GM18508 (cell line): ENCODE results near the gene FBXL4.
"Not testable (repeated sequence)": the region's sequence is repeated elsewhere in the genome, so short reads cannot be mapped to it uniquely, and the experiment has no call there.

Source experiments
- ATAC-seq: cut with Tn5 transposase; IDR thresholded peaks from one replicate; pipeline ENCODE4 v1.9.1; 2021; ENCODE audit warnings: moderate number of reproducible peaks; ENCODE audit not compliant: insufficient read depth, unreplicated experiment

FBXL4 gene

GRCh38 chr6:98946266-98946878 is 1.4 kb downstream of the FBXL4 start:
- no peak for ATAC-seq

- ATAC-seq = no peak
Observed at GRCh38 chr6:98945311-98946115, 2.2 kb downstream of the FBXL4 start.

- ATAC-seq = no peak
Observed at GRCh38 chr6:98944598-98945081, 3.1 kb downstream of the FBXL4 start.

- no peak for ATAC-seq
Observed at GRCh38 chr6:98944168-98944567, 3.6 kb downstream of the FBXL4 start.

- no peak for ATAC-seq
Observed at GRCh38 chr6:98942263-98942803, 5.4 kb downstream of the FBXL4 start.

GRCh38 chr6:98941319-98941718 is 6.4 kb downstream of the FBXL4 start:
- no peak for ATAC-seq

GRCh38 chr6:98937351-98937750 is 10.4 kb downstream of the FBXL4 start:
- no peak for ATAC-seq

- ATAC-seq = no peak
Observed at GRCh38 chr6:98932381-98932780, 15.4 kb downstream of the FBXL4 start.

GRCh38 chr6:98931696-98932095 is 16.1 kb downstream of the FBXL4 start:
- ATAC-seq = no peak

GRCh38 chr6:98929498-98930060 is 18.2 kb downstream of the FBXL4 start:
- ATAC-seq = no peak

GRCh38 chr6:98928688-98929087 is 19.1 kb downstream of the FBXL4 start:
- ATAC-seq = no peak

GRCh38 chr6:98927534-98927933 is 20.2 kb downstream of the FBXL4 start:
- no peak for ATAC-seq

- ATAC-seq = no peak
Observed at GRCh38 chr6:98925831-98926230, 21.9 kb downstream of the FBXL4 start.

GRCh38 chr6:98924647-98925046 is 23.1 kb downstream of the FBXL4 start:
- no peak for ATAC-seq

GRCh38 chr6:98920904-98921431 is 26.8 kb downstream of the FBXL4 start:
- ATAC-seq = peak; percentile 85

GRCh38 chr6:98910946-98911345 is 36.8 kb downstream of the FBXL4 start:
- not testable (repeated sequence) for ATAC-seq

GRCh38 chr6:98909236-98909635 is 38.5 kb downstream of the FBXL4 start:
- no peak for ATAC-seq

GRCh38 chr6:98906342-98906741 is 41.4 kb downstream of the FBXL4 start:
- not testable (repeated sequence) for ATAC-seq

- no peak for ATAC-seq
Observed at GRCh38 chr6:98905759-98906158, 42.0 kb downstream of the FBXL4 start.

- ATAC-seq = no peak
Observed at GRCh38 chr6:98904096-98904495, 43.6 kb downstream of the FBXL4 start.

GRCh38 chr6:98900706-98901105 is 47.0 kb downstream of the FBXL4 start:
- ATAC-seq = no peak
